RKO (cell line): ENCODE results near the gene ACTN4.
"Not testable (repeated sequence)": the region's sequence is repeated elsewhere in the genome, so short reads cannot be mapped to it uniquely, and the experiment has no call there.

Experiments
- DNase-seq: peaks from one replicate; pipeline ENCODE4 v3.0.0-alpha.2; 2016; ENCODE audit warnings: low spot score

ACTN4 gene

DNA sequence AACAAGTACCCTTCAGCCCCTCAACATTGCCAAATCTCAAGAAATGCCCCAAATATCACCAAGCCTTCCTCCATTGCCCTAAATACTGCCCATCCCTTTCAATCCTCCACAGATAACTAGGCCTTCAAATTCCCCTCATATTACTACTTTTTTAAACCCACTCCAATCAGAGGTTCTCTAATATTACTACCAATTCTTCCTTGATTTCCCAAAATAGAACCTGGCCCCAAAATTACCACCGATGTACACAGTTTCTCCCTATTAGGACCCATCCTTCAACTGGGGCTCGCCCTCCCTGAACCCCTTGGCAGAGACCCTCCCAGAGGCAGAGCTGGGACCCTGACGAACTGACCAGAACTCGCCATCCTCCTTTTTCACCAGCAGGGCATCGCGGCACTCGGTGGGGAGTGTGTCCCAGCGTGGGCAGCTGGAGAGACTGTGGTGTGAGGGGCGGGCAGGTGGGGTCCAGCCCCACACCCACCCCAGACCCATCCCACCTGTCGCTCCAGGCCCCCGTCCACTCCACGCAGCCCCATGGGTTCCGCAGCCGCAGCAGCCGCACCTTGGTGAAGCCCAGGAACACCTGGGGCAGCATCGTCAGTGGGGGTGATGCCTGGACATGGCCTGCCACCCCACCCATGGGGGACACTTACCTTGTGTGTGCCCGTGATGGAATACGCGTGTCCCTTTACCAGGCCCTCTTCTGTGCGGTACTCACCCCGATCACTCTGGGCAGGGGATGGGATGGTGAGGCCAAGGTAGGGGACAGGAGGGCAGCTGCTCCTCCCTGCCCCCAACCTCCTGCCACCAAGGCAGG lies 90.7 kb downstream of the ACTN4 start:
- DNase-seq, result no peak

DNA sequence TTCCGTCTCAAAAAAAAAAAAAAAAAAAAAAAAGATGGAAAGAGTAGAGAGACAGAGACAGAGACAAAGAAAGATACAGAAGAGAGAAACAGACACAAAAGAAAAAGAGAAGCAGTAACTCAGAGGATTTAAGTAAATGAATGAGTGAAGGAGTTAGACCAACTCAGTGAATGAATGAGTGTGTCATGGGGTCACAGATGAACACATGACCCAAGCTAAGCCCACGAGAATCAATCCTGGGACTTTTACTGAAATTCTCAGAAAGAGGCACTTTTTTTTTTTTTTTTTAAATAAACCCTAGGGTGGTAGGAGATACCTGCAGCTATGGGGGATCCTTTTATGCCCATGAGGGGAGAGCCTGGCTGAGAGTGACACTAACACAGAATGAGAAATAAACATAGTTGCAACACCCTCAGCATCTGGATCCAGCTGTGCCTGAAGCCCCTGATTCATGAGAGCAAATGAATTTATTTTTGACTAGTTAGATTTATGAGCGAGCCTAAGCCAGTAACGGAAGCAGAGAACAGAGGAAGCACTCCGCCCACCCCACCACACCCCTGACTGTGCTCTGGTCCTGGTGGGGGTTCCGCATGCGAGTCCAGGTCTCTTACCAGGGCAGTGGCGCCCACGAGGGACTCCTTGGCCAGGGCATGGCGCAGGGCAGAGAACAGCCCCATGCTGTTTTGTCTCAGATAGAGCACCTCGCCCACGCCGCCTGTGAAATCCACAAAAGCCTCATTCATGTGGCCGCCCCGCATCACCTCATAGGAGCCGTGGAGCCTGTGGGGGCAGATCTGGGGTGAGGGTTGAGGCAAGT lies 92.2 kb downstream of the ACTN4 start:
- DNase-seq, result no peak

DNA sequence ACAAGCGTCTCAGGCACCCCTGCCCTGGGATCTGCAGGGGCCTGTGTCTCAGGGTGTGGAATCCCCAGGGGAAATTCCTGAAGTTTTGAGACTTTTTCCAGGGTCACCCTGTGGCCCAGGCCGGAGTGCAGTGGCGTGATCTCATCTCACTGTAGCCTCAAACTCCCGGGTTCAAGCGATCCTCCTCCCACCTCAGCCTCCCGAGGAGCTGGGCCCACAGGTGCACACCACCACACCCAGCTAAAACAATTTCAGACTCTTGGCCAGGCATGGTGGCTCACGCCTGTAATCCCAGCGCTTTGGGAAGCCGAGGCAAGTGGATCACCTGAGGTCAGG lies 92.8 kb downstream of the ACTN4 start:
- no peak for DNase-seq

DNA sequence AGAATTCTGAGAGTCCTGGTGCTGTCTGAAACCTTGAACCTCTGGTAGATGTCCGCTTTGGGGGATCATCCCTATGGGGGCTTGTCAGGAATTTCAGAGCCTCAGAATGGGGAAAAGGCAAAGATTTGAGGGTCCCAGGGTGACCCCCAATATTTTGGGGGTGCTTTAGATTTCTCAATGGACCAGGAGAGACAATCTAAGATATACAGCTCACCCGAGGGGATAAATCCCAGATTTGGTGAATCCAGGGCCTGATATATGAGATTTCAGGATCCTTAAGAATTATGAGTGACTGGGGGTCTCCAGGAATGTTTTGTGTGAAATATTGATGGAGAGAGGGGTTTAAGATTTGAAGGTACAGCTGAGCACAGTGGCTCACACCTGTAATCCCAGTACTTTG lies 93.5 kb downstream of the ACTN4 start:
- no peak for DNase-seq

DNA sequence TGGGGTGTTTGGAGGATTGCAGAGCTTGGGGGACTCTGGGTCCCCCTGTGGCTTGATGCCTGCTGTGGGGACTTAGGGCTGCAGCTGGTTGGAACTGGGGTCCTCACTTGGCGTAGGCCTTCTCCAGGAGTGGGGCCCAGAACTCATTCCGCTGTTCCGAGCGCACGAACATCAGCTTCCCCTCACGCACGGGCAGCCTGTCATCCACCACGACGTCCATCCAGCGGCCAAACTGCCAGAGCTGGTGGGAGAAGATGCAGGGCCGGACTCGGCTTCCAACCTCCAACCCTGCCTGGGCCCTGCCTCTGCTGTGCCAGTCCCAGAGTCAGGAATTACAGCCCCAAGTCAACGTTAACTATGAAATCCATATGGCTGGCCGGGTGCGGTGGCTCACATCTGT lies 94.2 kb downstream of the ACTN4 start:
- no peak for DNase-seq

DNA sequence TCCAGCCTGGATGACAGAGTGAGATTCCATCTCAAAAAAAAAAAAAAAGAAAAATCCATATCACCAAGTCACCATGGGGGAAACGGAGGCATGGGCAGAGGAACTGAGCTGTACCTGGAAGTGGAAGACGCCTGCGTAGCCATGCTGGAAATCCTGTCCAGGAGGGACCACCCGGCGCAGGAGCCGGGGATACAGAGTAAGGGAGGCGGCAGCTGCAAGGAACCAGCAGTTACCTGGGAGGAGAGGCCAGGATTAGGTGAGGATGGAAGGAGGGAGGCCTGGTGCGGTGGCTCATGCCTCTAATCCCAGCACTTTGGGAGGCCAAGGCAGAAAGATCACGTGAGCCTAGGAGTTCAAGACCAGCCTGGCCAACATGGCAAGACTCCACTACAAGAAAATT lies 94.8 kb downstream of the ACTN4 start:
- DNase-seq, result no peak

DNA sequence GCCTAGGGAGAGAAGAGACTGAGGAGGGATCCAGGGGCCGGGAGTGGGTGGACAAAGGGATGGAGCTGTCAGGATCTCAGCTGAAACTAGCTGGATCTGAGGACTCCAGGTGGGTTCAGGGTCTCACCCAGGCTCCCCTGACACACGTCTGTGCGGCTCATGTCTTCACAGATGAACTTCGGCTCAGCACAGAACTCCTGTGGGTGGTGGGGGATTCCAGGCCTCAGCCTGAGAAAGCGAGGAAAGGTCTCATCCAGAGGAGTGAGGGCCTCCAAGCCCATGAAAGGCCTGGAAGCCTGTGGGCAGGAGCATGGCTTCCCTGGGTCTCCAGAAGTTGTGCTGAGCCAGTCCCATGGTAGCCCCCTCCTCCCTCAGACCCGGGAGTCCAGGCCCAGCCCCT lies 95.5 kb downstream of the ACTN4 start:
- DNase-seq, result no peak

DNA sequence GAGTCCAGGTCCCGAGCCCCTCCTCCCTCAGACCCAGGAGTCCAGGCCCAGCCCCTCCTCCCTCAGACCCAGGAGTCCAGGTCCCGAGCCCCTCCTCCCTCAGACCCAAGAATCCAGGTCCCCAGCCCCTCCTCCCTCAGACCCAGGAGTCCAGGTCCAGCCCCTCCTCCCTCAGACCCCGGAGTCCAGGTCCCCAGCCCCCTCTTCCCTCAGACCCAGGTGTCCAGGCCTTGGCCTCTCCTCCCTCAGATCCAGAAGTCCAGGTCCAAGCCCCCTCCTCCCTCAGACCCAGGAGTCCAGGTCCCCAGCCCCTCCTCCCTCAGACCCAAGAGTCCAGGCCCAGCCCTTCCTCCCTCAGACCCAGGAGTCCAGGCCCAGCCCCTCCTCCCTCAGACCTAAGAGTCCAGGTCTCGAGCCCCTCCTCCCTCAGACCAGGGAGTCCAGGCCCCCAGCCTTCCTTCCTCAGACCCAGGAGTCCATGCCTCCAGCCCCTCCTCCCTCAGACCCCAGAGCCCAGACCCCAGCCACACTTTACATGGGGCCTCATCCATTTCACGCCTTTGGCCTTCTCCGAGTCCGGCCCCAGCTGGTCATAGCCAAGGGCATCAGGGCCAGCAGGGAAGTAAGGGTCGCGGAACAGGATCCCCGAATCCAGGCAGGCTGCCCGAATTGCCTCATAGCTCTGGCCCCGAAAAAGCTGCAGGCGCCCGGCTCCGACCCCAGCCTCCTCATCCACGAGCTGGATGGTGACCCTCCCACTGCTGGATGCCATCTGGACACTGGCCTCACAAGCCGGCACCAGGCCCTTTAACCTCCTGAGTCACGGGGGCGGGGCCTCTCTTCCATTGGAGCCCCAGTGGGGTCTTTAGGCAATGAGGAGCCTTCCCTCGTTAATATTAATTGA lies 96.2 kb downstream of the ACTN4 start:
- no peak for DNase-seq

DNA sequence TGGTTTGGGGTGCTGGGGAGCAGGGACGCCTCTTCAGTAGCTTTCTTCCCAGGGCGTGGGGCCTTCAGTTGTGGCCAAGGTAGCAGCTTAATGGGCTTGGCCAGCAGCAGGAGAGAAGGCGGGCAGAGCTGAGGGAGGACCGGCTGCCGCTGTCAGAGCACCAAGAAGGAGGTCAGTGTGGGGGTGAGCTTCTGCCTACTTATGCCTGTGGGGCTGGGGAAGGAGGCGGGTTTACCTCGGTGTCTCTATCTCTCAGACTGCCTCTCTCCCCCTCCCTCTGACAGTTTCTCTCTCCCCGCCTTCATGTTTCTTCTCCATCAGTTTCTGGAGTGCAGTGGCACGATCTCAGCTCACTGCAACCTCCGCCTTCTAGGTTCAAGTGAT lies 96.8 kb downstream of the ACTN4 start, which contains the start of gene CAPN12:
CAPN12 (minus strand) TSS at position 177 of the 384 bp plus-strand sequence. CDS start 309 bp downstream, outside the sequence.
- DNase-seq, result no peak

DNA sequence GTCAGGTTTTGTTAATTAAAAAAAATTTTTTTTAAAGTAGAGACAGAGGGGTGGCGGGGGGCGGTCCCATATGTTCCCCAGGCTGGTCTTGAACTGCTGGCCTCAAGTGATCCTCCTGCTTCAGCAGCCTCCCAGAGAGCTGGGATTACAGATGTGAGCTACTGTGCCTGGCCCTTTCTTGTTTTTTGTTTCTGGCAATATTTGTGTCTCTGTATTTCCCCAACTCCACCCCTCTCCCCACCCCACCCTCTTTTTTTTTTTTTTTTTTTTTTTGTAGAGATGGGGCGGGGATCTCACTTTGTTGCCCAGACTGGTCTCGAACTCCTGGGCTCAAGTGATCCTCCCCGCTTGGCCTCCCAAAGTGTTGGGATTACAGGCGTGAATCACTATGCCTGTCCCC lies 97.4 kb downstream of the ACTN4 start:
- no peak for DNase-seq

DNA sequence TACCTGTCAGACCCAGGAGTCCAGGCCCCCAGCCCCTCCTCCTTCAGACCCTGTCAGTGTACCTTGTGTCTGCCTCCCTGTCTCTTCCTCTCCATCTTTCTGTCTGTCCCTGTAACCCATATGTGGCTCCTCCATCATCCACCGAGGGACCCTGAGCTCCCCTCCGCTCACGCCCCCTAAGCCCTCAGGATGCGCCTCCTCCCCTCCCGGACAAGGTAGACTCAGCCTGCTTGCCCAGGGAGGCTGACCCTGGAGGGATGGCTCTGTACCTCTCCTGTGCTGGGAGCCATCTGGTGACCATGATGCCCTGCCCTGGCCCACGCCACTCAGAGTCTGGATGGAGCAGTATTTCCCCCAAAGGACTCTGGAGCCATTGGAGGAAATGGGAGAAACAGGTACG lies 97.9 kb downstream of the ACTN4 start:
- DNase-seq, result no peak

DNA sequence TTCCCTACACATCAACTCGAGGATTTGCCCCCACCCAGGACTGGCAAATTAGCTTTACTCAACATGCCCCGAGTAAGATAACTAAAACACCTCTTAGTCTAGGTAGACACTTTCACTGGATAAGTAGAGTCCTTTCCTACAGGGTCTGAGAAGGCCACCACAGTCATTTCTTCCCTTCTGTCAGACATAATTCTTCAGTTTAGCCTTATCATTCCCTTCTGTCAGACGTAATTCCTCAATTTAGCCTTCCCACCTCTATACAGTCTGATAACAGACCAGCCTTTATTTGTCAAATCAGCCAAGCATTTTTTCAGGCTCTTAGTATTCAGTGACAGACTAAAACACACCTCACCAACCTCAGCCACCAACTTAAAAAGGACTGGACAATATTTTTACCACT lies 106.3 kb downstream of the ACTN4 start:
- not testable (repeated sequence) for DNase-seq

DNA sequence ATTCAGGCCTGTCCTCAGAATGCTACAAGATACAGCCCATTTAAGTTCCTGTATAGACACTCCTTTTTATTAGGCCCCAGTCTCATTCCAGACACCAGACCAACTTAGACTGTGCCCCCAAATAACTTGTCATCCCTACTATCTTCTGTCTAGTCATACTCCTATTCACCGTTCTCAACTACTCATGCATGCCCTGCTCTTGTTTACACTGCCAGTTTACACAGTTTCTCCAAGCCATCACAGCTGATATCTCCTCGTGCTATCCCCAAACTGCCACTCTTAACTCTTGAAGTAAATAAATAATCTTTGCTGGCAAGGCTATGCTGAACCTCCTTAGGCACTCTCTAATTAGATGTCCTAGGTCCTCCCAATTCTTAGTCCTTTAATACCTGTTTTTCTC lies 106.7 kb downstream of the ACTN4 start:
- DNase-seq, result not testable (repeated sequence)

DNA sequence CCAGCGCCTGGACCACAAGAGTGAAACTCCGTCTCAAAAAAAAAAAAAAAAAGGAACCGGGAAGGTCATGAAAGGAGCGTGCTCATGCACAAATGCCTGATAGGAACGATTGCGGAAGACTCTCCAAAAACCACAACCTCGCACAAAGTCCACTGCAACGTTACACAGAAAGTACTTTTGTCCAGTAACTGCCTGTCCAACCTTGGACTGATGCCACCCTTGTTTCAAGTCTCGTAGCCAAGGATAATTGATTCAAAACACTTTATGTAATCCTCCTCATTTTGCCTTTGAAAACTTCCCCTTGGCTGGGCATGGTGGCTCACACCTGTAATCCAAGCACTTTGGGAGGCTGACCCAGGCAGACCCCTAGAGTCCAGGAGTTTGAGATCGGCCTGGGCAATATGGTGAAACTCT lies 112.1 kb downstream of the ACTN4 start:
- no peak for DNase-seq

DNA sequence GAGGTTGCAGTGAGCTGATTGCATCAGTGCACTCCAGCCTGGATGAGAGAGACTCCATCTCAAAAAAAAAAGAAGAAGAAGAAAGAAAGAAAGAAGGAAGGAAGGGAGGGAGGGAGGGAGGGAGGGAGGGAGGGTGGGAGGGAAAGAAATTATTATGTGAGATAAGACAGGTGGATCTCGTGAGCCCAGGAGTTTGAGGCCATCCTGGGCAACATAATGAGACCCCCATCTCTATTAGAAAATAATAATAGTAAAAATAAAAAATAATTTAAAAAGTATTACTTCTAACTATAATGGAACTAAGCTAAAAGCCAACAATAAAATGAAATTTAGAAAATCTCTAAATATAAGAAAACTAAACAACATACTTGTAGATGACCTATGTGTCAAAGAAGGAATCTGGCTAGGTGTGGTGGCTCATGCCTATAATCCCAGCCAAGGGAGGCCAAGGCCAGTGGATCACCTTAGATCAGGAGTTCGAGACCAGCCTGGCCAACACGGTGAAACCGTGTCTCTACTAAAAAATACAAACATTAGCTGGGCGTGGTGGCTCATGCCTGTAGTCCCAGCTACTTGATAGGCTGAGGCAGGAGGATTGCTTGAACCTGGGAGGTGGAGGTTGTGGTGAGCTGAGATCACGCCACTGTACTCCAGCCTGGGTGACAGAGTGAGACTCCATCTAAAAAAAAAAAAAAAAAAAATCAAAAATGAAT lies 113.5 kb downstream of the ACTN4 start:
- DNase-seq, result not testable (repeated sequence)

DNA sequence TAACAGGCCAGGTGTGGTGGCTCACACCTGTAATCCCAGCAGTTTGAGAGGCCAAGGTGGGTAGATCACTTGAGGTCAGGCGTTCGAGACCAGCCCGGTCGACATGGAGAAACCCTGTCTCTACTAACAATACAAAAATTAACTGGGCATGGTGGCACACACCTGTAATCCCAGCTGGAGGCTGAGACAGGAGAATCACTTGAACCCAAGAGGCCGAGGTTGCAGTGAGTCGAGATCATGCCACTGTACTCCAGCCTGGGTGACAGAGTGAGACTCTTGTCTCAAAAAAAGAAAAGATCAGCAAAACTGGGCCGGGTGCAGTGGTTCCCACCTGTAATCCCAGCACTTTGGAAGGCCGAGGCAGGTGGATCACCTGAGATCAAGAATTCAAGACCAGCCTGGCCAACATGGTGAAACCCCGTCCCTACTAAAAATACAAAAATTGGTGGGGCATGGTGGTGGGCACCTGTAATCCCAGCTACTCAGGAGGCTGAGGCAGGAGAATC lies 114.5 kb downstream of the ACTN4 start:
- DNase-seq, result not testable (repeated sequence)

DNA sequence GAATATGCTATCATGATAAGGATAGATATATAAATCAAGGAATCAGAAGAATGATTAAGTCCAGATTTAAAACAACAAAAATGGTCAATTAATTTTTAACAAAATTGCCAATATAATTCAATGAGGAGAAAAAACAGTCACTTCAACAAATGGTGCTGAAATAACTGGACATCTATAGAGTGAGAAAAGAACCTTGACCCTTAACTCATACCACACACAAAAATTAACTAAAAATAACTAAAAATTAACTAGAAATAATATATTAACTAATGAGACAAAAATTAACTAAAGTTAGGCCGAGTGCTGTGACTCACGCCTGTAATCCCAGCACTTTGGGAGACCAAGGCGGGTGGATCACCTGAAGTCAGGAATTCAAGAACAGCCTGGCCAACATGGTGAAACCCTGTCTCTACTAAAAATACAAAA lies 116.4 kb downstream of the ACTN4 start:
- DNase-seq, result no peak

DNA sequence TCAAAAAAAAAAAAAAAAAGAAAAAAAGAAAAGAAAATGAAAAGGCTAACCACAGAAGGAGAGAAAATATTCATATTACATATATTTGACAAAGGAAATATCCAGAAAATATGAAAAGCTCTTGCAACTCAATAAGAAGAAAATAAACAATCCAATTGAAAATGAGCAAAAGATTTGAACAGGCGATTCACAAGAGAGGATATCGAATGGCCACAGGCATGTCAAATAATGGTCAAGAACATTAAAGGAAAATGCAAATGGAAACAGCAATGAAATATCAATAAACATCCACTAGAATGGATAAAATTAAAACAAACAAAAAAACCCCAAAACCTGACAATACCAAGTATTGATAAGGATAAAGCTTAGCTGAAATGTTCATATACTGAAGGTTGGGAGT lies 117.8 kb downstream of the ACTN4 start:
- no peak for DNase-seq

DNA sequence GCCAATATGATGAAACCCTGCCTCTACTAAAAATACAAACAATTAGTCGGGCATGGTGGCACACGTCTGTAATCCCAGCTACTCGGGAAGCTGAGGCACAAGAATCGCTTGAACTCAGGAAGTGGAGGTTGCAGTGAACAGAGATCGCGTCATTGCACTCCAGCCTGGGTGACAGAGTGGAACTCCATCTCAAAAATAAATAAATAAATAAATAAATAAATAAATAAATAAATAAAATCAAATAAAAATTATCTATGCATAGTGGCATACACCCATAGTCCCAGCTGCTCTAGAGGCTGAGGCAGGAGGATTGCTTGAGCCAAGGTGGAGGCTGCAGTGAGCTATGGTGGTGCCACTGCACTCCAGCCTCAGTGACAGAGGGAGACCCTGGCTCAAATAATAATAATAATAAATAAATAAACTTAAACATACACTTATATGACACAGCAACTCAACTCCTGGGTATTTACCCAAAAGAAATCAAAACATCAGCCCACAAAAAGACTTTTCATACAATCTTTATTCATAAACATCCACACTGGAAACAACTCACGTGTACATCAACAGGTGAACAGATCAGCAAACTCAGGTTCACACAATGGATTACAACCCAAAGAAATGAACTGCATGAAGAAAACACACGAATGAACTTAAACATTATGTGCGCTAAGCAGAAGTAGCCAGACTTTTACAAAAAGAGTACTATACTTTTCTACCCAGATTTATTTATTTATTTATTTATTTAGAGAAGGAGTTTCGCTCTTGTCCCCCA lies 119.0 kb downstream of the ACTN4 start:
- DNase-seq, result no peak

DNA sequence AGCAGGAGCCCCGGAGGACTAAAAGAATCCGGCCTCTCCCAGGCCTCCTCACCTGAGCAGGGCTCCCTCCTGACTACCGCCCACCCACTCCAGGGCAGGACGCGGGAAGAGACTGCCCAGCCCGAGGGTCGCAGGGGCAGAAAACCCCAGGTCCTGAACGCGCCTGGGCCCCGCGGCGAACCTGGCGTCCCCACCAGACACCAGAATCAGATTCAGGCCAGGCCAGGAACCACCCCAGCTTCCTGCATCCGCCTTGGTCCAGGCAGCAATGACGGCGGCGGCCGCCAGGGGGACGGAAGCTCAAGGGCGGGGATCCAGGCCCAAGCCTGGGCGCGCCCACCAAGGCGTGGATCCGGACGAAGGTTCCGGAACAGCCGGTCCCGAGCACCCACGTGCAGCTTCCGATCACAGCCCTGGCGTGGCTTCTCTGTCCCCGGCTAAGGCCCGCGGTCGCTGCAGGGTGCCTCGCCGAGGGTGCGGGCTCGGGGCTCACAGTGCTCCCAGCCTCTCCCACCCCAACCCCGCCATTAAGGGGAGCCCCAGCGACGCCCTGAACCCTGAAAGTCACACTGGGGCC lies 122.3 kb downstream of the ACTN4 start:
- DNase-seq, result no peak
